ENCODE results near the gene TMC3.
"Not testable (repeated sequence)": the region's sequence is repeated elsewhere in the genome, so short reads cannot be mapped to it uniquely, and the experiment has no call there.

Gene TMC3

DNA sequence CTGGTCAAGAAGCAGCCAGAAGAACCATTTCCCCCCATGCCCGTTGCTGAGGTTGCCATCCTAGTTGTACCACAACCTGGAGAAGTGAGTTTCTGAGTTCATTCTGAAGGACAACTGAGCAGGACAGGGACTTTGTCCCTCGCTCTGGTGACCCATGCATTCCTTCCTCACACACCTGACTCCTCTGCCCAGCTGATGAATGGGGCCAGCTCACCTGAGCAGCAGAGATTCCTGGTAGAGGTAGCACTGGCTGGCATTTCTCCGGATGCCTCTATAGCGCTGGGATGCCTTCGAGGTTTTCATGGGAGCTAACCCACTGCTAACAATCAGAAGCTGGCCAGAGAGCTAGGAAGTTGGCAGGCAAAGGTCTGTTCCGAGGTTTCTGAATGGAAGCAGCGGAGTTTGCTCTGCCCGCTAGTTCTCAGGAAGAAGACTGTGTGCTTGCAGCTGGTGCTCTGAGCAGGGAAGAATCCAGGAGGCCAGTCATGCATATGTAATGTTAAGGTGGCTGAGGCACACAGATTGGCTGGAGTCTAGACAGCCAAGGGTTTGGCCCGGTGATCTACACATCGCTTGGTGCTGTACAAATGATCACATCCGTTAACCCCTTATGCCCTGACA is at the start of gene TMC3:
Gene TMC3 (minus strand): TSS at position 439 of the 621 bp plus-strand sequence. CDS start 136 bp downstream, at position 303.
- DNase-seq (ENCODE audit: low spot score): no peak

DNA sequence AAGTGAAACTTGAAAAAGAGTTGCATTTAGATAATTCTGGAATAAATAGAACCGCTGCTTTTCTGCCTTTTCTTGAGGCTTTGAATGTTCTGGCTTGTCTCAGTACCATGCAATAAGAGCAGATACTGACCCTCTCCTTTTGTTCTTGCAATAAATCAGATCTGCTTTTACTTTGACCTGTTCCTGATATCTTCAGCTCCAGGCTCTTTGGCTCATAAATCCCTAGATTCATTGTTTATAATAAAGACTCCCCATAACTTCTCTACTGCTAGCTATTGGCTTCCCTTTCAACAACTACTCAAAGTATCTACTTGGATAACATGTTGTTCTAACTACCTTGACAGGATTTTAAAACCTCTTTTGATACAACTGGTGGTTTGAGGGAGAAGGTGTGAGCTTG is 47.4 kb upstream of the TMC3 start:
- no peak for DNase-seq (ENCODE audit: low spot score)

GRCh38 chr15:81419332-81419943 is 45.4 kb upstream of the TMC3 start:
- no peak for DNase-seq (ENCODE audit: low spot score)

- no peak for DNase-seq (ENCODE audit: low spot score)
These were observed 44.9 kb upstream of the TMC3 start for GRCh38 chr15:81418891-81419290.

GRCh38 chr15:81418444-81418843 is 44.4 kb upstream of the TMC3 start:
- no peak for DNase-seq (ENCODE audit: low spot score)

- not testable (repeated sequence) for DNase-seq (ENCODE audit: low spot score)
These were observed 40.4 kb upstream of the TMC3 start for GRCh38 chr15:81414274-81414968.

- DNase-seq (ENCODE audit: low spot score): no peak
These were observed 39.8 kb upstream of the TMC3 start for GRCh38 chr15:81413851-81414250.

- no peak for DNase-seq (ENCODE audit: low spot score)
These were observed 38.1 kb upstream of the TMC3 start for GRCh38 chr15:81411969-81412633.

GRCh38 chr15:81411051-81411450 is 37.0 kb upstream of the TMC3 start:
- peak; percentile 11 for DNase-seq (ENCODE audit: low spot score)

GRCh38 chr15:81410318-81410753 is 36.3 kb upstream of the TMC3 start:
- DNase-seq (ENCODE audit: low spot score): peak; percentile 84

DNA sequence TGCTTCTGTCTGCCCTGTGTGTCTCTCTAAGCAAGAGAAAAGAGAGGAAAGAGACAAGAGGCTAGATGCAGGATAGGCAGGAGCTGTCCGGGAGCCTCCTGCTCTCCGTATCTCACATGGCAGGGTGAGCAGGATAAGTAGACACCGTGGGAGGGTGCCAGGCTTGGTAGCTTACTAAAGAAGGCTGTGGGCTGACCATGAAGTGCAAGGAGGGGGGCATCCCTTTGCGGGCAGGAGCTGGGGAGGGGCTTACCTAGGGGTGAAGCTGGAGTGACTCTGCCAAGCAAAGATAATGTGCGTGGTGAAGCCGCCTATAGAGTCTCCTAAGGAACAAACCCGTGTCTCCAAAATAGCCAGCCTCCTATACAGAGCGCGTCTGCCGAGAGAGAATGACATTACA is 33.7 kb upstream of the TMC3 start:
- no peak for DNase-seq (ENCODE audit: low spot score)

DNA sequence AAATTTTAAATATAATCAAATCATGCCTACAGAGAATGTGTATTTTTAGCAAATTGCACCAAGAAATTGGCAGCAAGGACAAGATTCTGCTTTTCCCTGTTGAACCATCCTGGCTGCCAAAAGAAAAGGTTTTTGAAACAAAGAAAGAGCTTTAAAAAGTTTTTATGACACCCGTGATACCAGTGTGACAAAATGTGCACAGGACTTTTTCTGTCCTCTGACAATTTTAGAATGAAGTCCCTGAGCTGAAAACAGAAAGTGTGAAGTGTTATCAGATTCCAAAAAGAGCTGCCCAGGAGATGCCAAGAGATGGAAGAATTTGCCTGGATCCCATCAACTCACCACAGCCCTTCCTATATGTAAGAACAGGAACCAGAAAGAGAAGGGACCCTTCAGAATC is 33.2 kb upstream of the TMC3 start:
- DNase-seq (ENCODE audit: low spot score): no peak

DNA sequence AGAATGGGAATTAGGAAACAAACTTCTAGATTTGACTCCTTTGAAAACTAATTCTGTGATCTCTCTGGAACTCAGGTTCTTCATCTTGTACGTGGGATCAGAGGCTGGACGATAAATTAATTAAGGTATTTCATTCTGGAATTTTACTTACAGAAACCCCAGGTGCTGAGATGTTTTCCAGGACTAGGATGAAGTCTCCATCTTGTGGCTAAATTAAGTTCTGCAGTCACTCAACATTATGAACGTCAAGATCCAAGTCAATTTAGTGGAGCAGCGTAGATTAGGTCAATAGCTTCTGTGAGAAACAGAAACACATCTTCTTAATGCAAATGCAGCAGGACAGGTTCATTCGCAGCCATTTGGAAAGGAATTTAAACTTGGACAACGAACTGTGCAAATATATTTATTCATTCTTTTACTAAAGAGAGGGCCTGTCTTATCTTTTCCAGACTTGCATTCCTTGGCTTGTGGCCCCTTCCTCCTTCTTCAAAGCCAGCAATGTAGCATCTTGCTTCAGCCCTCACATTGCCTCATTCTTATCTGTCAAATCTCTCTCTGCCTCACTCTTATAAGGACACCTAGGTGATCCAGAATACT is 26.7 kb upstream of the TMC3 start:
- peak; percentile 64 for DNase-seq (ENCODE audit: low spot score)

- peak; percentile 50 for DNase-seq (ENCODE audit: low spot score)
These were observed 25.0 kb upstream of the TMC3 start for GRCh38 chr15:81398910-81399551.

- DNase-seq (ENCODE audit: low spot score): no peak
These were observed 24.4 kb upstream of the TMC3 start for GRCh38 chr15:81398456-81398855.

- DNase-seq (ENCODE audit: low spot score): no peak
These were observed 20.6 kb upstream of the TMC3 start for GRCh38 chr15:81394603-81395002.

DNA sequence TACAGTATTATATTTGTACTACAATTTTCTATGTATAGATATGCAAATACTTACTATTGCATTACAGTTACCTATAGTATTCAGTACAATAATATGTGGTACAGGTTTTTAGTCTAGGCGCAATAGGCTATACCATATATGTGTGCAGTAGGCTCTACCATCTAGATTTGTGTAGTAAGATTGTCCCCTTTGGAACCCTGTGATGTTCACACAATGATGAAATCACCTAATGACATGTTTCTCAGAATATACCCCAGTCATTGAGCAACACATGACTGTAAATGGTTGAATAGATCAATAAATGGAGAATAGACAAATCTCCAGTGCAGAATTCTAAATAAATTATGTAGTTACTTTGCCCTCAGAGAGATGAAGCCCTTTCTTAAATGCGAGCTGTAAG is 17.6 kb upstream of the TMC3 start:
- no peak for DNase-seq (ENCODE audit: low spot score)

GRCh38 chr15:81388436-81388770 is 14.4 kb upstream of the TMC3 start:
- no peak for DNase-seq (ENCODE audit: low spot score)

- no peak for DNase-seq (ENCODE audit: low spot score)
These were observed 13.8 kb upstream of the TMC3 start for GRCh38 chr15:81387621-81388435.

- DNase-seq (ENCODE audit: low spot score): no peak
These were observed 12.9 kb upstream of the TMC3 start for GRCh38 chr15:81386947-81387346.

DNA sequence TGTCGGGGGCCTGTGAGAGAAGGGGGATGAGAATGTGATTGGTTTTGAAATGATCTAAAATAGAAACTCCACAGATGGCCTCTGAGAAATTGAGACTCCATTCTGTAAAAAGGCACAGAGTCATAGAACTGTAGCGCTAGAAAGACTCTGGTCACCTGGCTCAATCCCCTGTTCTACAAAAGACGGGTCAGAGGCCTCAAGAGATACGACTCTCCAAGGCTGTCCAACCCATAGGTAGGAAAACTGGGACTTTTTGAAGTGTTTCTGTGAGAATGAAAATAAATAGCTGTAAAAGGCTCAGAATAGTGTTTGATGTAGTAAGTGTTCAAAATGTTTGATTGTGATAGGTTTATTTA is 11.7 kb upstream of the TMC3 start:
- DNase-seq (ENCODE audit: low spot score): no peak
